Astrocyte (in vitro differentiated cells and primary cell): Measurements from ENCODE around the gene FAM13A.

ENCODE experiments used
- CTCF ChIP-seq: IDR thresholded peaks from 2 replicates; pipeline ENCODE4 v1.5.1; 2011; ENCODE audit warnings: low read depth, mild to moderate bottlenecking, inconsistent platforms, low read length, moderate library complexity; ENCODE audit not compliant: insufficient read depth
- EZH2 ChIP-seq: IDR thresholded peaks from 2 replicates; pipeline ENCODE4 v1.6.1; 2012; ENCODE audit warnings: mild to moderate bottlenecking, low read length, inconsistent platforms; ENCODE audit not compliant: insufficient read depth

- no peak for TF ChIP-seq CTCF
- no peak for TF ChIP-seq EZH2
Observed at GRCh38 chr4:88982757-88983156, 74.2 kb downstream of the FAM13A start.
